ENCODE measurements around the gene ACOT11. TPM values are rescaled to one million over a fixed set of nuclear protein-coding genes. Genes with fewer than 3 reads are reported as not detected.

ACOT11 gene
- total RNA-seq, 1 donor from 2014 or later = 1.0 TPM

DNA sequence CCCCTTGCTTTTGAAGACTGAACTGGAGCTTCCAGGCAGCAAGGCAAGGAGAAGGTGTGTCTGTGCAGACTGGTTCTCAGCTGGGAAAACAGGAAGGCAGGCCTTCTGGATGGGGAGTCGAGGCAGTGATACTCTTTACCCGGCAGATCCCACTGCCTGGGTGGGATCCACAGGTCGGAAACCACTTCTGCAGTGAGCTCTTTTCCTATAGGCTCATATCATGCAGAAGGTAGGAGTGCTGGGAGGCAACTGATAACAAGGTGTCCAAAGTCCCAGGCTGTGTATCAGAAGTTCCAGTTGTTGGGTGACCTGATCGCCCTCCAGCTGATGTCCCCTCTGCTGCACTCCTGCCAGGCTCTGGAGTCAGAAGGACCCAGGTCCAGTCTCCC, 17.1 kb downstream of the ACOT11 start:
- DNase-seq = no peak

DNA sequence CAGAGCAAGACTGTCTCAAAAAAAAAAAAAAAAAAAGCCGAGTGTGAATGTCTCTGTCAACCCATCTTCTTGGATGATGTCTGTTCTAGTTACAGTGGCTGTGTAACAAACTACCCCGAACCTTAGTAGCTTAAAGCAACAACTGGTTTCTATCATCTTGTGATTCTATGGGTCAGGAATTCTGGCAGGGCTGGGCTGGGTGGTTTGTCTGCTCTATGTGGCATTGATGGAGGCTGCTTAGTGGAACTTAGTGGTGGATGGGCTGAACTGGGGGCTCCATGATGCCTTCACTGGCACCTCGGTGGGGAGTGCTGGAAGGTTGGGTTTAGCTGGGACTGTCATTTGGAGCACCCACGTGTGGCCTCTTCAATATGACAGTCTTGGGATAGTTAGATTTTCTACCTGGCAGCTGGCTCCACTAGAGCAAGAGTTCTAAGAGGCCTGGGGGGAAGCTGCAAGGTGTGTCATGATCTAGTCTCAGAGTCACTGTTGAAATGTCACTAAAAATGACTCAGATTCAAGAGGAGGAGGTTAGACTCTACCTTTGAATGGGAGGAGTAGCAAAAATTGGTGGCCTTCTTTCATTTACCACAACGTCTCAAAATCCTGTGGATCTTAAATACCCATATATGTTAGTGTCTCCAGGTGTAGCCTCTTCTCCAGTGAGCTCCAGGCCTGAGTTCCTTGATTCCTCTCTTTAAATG, 18.6 kb downstream of the ACOT11 start:
- no peak for DNase-seq

DNA sequence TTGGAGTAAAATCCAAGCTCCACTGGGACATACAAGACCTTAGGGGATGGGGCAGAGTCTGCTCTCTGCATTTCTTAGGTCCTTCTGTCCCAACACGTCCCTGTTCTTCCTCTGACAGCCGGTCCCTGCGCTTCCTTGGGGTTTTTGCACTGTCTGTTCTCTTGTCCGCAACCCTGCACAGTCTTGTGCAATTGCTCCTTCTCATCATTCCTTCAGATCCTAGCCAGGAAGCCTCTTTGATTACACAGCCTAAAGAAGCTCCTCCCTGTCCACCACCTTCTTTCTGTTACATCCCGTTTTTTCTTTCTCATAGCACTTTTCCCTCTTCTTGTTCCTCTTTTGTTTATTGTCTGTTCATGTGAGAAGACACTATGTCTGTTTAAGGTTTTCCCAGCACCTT, 19.9 kb downstream of the ACOT11 start:
- no peak for DNase-seq

DNA sequence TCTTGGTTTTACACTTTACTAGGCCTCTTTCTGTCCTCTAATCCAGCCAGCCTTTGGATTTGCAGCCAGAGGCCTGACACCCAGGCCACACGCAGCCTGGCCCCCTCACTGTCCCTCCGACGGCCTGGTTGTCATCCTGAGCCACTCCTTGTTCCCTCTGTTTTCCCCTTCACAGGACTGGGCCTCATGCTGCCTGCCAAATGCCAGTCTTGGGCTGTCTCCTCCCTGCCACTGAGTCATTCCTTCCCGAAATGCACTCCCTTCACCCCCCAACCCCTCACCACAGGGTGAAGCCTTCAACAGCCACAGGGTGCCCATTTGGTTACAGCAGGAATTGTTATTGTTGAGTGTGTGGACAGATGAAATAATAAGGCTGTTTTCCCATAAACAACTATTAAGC, 21.3 kb downstream of the ACOT11 start:
- DNase-seq = no peak

DNA sequence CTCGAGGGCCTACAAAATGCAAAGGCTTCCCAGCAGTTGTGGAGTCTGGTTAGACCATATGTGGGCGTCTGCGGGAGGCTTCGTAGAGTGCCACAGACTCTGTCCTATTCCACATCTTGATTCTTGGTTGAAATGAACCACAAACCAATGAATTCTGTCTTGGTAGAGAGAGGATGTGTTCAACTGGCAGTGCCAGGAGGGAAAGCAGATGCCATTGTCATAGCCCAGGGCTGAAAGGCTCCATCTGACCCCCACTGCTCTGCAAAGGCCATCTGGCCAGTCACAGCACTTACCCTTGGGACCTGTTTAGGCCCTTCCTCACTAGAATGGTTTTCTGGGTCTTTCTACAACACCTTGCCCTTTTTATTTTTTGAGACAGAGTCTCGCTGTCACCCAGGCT, 22.1 kb downstream of the ACOT11 start:
- DNase-seq = no peak

DNA sequence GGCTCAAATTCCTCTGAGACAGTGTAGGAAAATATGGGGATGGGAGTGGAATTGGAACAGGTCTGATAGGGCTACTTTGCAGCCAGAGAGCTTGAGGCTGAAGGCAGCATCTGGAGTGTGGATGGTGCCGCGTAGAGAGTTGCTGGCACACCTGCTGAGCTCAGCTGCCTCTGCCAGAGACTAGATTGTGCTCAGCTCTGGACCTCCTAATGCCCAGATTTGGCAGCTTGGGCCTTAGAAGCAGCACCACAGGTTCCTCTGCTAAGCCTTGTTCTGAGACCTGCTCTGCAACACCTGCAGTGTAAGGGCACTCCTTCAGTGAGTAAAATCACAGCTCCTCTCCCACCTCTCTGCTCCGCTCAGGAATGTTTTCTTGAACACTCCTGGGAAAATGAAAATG, 23.3 kb downstream of the ACOT11 start:
- DNase-seq = no peak

DNA sequence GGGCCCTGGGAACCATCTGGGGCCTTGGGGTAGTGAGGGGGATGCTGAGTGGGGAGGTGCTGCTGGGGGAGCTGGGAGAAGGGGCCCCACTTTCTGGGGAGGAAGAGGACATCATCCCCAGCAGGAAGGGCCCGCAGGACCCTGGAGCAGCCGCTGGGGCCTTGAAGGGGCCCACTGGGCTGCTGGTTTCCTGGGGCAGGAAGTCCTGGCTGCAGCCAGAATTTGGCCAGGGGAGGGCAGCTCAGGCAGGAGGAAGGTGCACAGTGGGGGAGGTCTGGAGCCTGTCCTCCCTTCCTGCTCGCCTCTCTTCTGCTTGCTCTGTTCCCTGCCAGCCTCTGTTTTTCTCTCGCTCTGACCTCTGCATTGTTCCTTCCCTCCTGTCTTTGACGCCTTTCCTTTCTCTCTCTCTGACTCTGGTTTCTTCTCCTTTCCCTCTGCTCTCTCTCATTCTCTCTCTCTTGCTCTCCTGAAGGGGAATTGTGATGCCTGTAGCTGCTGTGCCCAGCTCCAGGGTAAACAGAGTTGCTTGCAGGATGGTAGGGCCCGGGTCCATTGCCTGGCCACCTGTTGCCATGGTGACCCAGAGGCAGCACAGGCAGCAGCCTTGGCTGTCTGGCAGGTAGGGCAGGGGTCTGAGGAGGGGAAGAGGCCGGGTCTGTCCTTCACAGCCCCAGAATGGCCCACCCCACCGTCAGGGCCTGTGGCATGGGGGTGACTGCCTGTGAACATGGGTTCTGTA, 23.9 kb downstream of the ACOT11 start:
- DNase-seq = peak; percentile 41

DNA sequence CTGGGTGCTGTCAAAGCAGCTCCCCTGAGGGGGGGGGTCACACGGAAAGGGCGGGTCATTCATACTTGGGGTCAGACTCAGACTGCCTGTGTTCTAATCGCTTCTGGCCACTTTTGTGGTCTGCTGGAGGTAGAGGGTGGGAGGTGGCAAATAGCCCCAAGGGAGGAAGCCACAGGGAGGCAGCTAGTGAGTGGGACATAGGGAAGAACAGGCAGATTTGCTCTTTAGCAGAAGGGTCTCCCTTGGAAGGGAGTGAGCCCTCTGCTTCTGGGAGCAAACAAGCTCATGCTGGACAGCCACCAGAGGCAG, 24.5 kb downstream of the ACOT11 start:
- DNase-seq = no peak

DNA sequence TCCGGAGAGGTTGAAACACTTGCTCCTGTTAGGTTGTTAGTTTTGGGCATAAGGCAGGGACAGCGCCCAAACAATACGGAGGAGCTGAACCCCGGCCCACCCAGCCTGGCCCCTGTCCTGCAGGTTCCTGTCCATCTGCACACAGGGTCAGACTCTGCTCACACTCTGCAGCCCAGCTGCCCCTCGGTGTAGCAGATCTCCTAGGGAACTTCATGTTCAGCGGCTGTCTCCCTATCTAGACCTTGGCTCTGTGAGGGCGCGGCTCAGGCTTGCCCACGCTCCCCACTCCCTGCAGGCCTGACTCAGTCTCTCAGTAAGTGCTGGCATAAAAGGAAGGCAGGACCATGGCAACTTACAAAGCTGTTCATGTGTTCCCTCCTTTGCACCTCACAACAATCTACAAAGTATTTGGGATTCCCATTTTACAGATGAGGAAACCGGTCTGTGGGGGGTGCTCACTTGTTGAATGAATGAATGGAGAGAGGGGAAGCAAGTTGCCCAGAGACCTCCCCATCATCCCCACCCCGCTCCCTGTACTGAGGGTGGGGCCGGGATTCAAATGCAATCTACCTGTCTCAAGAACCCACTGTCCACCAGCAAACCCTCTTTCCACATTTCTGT, 26.2 kb downstream of the ACOT11 start:
- DNase-seq = no peak

DNA sequence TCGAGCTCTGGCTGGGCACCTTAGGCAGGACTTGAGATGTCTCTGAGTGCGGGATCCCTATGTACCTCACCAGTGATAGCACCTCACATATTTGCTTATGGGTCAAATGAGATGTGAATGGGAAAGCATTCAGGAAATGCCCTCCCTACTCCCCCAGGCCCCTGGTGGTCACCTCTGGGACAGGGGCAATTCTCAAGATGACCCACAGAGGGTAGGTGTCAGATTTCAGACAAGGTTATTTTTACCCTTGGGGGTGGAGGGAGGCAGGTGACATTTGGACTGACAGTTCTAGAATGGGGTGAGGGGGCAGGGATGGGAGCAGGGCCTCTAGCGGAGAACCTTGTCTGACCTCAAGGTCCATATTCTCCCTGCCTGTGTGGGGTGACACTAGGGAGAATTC, 27.1 kb downstream of the ACOT11 start:
- DNase-seq = no peak

DNA sequence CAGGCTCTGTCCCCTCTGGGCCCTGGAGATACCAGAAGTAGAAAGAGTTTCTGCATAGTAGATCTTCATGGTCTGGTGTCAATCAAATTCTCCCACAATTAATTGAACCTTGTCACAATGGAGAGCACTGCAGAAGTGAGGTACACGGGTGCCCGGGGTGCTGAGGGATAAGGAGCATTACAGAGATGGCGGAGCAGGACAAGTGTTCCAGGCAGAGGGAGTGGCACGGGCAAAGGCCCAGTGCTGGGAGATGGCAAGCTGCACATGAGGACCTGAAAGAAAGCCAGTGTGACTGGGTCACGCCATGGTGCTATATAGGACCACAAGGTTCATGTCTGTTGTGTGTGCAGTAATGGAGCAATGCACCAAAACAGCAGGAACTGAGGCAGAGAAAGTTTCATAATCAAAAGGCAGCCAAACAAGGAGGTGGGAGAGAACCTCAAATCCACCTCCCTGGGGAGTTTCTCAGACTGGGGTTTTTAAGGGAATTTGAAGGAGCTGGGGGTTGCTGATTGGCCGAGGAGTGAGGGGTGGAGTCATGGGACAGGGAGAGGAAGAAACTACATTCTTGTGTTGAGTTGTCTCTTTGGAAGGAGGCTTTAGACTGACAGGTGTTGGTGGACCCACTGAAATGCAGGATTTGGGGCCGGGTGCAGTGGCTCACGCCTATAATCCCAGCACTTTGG, 27.7 kb downstream of the ACOT11 start:
- DNase-seq = no peak

DNA sequence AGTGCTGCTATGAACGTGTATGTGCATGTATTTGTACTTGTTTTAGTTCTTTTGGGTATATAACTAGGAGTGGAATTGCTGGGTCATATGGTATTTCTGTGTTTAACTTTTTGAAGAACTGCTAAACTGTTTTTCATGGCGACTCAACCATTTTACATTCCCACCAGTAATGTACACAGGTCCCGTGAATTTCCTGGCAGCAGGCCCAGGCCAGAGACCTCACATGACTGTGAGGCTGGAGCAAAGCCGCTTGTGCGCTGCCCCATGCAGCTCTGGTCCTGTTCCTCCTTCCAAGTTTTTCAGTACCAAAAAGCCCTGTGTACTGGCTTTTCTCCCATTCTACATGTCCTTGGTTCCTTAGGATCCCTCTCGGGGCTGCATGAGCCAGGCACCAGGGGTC, 29.6 kb downstream of the ACOT11 start:
- DNase-seq = peak; percentile 87

DNA sequence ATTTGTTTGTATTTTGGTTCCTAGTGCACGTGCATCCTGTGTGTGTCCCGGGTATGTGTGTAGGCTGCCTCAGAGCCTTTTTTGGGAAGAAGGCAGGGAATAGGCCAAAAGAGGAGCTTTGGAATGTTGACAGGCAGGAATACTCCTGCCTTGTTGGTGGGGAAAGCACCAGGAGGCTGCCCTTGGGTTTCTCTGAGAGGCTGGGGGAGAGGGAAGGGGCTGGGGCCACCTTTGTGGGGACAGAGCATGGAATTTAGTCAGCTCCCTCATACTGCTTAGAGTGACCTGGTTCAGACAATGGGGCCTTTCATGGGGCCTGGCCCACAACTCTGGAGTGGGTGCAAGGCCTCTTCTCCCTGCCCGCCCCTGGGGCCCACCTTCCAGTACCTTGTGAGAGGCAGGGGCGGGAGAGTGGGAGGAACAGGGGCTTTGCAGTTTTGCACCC, 31.3 kb downstream of the ACOT11 start:
- DNase-seq = no peak

DNA sequence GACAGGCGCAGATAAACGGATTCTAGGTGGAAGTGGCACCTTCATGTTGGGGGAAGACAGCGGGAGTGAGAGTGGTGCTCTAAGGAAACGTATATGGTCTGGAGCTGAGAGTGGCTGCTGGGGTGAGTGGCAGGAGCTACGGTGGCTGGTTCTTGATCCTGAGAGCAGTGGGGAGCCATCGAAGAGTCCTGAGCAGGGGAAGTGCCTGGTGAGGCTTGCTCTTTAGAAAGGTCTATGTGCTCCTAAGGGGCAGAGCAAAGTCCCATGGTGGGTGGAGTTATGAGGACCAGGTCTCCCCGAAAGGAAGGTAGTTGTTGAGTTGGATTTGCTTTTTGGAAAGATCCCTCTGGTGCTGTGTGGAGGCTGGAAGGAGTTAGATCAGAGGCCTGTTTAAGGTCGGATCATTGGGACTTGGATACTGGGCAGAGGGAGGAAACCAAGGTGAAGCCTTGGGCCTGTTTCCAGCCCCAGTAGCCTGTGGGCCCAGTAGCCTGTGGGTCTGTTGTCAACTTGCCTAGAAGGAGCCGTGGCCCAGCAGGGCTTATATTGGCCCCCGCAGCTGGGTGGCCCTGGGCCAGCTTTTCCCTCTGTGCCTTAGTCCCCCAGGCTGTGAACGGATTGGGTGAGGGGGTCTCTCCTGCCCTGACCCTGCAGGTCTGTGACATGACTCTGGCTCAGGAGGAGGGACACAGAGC, 33.0 kb downstream of the ACOT11 start:
- DNase-seq = no peak

DNA sequence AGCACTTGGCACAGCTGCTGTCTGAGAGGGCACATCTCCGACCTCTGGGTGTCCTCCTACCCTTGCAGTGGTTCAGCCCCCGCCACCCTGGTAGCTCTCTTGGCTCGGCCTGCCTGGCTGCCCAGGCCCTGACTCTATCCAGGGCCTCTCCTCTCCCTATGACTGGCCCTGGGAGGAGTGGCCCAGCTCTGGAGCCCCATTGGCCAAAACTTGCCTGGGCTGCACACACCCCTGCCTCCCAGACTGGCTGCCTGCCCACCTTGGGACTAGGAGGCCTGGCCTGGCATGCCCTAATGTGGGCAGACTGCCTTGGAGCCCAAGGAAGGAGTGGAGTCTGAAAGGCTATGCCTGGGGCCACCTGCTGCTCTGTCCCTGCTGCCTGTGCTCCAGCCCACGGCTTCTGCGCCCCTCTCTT, 33.6 kb downstream of the ACOT11 start:
- DNase-seq = peak; percentile 53

DNA sequence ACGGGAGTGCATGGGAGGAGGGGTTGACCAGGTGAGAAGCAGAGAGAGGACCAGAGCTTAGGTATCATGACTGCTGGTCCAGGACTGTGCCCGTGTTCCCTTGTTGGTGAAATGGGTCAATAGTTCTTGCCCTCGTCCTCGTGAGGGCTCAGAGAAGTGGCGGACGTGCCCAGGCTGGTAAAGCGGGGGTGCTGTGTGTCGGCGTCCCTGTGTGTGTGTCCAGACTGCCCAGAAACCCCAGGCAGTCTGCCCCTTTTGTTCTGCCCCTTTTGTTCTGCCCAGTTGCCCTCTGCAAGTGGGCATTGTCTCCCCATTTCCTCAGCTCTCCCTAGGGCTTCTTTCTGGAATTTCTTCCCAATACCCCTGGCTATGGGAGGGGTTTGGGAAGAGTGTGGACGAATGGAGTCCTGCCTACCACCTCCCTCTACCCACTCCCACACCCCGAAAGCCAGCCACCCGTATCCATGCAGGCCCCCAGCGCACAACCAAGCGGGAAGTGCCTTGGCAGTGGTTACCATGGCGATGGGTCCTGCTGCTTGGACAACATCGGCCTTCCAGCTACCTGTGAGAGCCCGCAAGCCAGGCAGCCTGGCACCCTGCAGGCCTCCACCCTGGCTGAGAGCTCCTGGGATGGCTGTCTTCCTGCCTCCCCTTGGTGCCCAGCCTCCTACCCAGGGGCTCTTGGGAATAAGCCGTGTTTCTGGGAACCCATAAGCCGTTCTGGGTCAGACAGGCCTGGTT, 34.7 kb downstream of the ACOT11 start:
- DNase-seq = peak; percentile 30

DNA sequence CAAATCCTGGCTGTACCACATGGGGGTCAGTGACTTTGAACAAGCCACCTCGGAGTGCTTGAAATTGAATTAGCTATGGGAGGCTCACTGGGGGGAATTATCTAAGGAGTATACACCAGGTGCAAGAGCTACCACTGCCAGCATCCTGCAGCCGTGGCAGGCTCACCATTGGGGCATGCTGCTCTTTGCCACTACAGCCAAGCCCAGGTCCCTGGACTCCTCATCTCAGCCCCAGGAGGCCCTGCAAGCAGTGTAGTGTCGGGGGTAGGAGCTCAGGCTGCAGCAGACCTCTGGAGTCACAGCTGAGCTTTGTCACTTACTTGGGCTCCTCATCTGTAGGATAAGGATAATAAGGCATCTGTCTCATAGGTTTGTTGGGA, 35.3 kb downstream of the ACOT11 start:
- no peak for DNase-seq

DNA sequence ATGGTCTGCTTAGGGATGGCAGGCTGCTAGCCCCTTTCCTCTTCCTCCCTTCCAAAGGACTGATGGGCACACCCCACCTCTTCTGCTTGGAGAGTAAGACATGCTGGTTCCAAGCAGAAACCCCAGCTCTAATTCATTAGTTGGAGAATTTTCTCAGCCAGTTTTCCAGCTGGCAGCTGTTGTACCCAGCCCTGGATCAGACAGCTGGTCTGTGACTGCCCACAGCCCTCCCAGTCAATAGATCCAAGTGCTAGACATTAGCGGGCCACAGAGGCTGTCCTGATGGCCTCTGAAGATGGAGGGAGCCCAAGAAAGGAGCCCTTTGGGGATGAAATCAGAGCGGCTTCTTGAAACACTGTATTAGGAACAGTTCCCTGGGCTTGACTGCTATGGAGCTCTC, 35.8 kb downstream of the ACOT11 start:
- no peak for DNase-seq

DNA sequence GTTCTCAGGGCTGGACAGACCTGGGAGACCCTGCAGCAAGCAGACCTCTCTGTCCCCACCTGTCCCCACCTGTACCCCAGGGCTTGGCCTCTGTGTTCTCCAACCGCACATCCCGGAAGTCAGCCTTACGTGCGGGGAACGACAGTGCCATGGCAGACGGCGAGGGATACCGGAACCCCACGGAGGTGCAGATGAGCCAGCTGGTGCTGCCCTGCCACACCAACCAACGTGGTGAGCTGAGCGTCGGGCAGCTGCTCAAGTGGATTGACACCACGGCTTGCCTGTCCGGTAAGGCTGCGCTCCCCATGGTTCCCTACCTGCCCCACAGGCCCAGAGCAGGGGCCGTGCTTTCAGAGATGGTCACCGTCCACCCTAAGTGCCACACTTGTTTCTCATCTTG, 36.5 kb downstream of the ACOT11 start:
- no peak for DNase-seq

DNA sequence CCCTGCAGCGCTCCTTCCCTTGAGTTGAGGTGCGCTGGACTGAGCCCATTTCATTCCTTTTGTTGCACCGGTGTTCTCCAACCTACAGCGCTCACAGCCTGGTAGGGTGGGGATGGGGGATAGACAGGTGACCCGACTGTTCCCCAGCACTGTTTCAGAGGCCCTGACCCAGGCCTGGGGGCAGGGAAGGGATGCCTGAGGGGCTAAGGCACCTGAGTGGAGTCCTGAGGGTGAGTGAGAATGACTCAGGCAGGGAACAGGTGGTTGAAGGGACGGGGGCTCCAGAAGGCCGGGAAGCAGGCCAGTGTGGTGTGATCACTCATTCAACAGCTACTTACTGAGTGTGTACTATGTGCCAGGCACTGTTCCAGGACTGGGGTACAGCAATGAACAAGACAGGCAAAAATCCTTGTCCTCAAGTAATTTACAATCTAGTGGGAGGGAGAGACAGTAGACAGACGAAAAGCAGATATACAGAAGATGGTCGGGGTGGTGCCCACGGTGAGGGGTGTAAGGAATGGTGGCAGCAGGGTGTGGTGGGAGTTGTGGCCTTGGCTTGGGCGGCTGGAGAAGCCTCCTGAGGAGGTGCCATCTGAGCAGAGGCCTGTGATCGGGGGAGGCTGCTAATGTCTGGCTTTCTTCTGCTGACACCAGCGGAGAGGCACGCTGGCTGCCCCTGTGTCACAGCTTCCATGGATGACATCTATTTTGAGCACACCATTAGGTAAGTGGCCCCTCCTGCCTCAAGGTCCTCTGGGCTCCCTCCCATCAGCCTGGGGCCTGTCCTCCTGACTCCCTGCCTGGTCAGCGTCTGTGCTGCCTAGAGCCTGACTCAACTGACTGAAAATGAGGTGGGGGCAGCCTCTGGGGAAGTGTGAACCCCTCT, 37.4 kb downstream of the ACOT11 start:
- no peak for DNase-seq

DNA sequence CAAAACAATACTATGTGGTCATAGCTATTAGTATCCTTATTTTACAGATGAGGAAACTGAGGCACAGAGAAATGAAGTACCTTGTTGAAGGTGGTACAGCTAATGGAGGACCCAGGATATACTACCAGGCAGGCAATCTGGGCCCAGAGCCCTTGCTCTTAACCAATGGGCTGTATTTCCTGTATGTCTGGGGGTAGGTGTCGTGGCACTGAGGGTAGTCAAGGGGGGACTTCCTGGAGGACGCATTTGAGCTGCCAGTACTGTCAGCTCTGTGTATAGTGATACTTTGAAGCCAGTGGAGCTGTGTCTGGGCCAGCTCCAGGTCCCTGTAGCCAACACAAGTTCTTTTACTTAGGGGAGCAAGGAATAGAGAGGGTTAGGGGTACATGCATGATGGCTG, 40.3 kb downstream of the ACOT11 start:
- no peak for DNase-seq
